ENCODE measurements around the gene RFX6.

The RFX6 gene

DNA sequence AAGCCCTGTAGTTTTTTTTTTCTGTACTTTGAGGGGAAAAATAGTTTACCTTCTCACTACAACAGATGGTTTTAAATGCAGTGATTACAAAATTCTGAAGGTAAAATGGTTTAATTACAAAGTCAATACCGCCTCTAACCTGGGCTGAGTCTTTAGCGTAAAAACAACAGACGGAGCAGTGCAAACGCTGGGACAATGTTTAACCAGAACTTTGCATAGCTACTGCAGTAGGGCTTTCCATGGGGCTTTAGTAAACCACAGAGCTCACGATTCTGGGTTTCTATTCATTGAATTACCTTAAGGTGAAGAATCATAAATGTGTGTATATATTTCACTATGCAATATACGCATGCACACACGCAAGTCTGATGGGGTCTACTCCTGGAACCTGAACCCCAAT is 77.9 kb downstream of the RFX6 start:
- TF ChIP-seq, protein P1, sequence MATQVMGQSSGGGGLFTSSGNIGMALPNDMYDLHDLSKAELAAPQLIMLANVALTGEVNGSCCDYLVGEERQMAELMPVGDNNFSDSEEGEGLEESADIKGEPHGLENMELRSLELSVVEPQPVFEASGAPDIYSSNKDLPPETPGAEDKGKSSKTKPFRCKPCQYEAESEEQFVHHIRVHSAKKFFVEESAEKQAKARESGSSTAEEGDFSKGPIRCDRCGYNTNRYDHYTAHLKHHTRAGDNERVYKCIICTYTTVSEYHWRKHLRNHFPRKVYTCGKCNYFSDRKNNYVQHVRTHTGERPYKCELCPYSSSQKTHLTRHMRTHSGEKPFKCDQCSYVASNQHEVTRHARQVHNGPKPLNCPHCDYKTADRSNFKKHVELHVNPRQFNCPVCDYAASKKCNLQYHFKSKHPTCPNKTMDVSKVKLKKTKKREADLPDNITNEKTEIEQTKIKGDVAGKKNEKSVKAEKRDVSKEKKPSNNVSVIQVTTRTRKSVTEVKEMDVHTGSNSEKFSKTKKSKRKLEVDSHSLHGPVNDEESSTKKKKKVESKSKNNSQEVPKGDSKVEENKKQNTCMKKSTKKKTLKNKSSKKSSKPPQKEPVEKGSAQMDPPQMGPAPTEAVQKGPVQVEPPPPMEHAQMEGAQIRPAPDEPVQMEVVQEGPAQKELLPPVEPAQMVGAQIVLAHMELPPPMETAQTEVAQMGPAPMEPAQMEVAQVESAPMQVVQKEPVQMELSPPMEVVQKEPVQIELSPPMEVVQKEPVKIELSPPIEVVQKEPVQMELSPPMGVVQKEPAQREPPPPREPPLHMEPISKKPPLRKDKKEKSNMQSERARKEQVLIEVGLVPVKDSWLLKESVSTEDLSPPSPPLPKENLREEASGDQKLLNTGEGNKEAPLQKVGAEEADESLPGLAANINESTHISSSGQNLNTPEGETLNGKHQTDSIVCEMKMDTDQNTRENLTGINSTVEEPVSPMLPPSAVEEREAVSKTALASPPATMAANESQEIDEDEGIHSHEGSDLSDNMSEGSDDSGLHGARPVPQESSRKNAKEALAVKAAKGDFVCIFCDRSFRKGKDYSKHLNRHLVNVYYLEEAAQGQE (IDR thresholded peaks at IDR 0.05; ENCODE audit: insufficient read depth in 1 of 2, low read depth in 2 of 2, low read length in 2 of 2), result no peak
- no peak for TF ChIP-seq POLR2AphosphoS5 (IDR thresholded peaks at IDR 0.05; ENCODE audit: low read depth, low read length)
- no peak for TF ChIP-seq SIN3A (IDR thresholded peaks at IDR 0.05; ENCODE audit: borderline replicate concordance, insufficient read depth, low read length)
- no peak for TF ChIP-seq TAF1 (IDR thresholded peaks at IDR 0.05; ENCODE audit: borderline replicate concordance, insufficient read depth, low read length)
- TF ChIP-seq FOXP2 (optimal IDR thresholded peaks at IDR 0.05; ENCODE audit: borderline replicate concordance, extremely low read depth, extremely low read length, insufficient read depth), result no peak

- TF ChIP-seq SIN3A (IDR thresholded peaks at IDR 0.05; ENCODE audit: borderline replicate concordance, insufficient read depth, low read length) (no peak), FOXP2 (optimal IDR thresholded peaks at IDR 0.05; ENCODE audit: borderline replicate concordance, extremely low read depth, extremely low read length, insufficient read depth) (no peak), TAF1 (IDR thresholded peaks at IDR 0.05; ENCODE audit: borderline replicate concordance, insufficient read depth, low read length) (no peak), POLR2AphosphoS5 (IDR thresholded peaks at IDR 0.05; ENCODE audit: low read depth, low read length) (no peak)
- TF ChIP-seq, protein P1 (IDR thresholded peaks at IDR 0.05; ENCODE audit: insufficient read depth in 1 of 2, low read depth in 2 of 2, low read length in 2 of 2), result no peak
Measured at GRCh38 chr6:116955773-116956172, 78.7 kb downstream of the RFX6 start.

DNA sequence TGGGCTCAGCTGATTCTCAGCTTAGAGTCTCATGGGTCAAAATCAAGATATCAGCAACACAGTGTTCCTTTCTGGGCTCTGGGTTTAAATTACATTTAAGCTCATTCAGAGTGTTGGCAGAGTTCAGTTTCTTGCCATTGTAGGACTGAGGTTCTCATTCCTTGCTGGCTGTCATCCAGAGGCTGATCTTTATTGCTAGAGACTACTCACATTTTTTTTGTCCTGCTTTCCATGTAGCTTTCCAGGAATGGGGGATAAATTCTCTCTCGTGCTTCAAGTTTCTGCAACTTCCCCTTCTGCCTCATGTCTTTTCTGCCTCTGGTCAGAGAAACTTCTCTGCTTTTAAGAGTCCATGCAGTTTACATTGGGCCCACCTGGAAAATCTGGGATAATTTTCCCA is 86.9 kb downstream of the RFX6 start:
- TF ChIP-seq SIN3A (IDR thresholded peaks at IDR 0.05; ENCODE audit: borderline replicate concordance, insufficient read depth, low read length), result no peak
- no peak for TF ChIP-seq POLR2AphosphoS5 (IDR thresholded peaks at IDR 0.05; ENCODE audit: low read depth, low read length)
- TF ChIP-seq TAF1 (IDR thresholded peaks at IDR 0.05; ENCODE audit: borderline replicate concordance, insufficient read depth, low read length), result no peak
- TF ChIP-seq, protein P1 (IDR thresholded peaks at IDR 0.05; ENCODE audit: insufficient read depth in 1 of 2, low read depth in 2 of 2, low read length in 2 of 2), result no peak
- no peak for TF ChIP-seq FOXP2 (optimal IDR thresholded peaks at IDR 0.05; ENCODE audit: borderline replicate concordance, extremely low read depth, extremely low read length, insufficient read depth)

GRCh38 chr6:116966675-116967576 is 89.9 kb downstream of the RFX6 start:
- TF ChIP-seq TAF1 (IDR thresholded peaks at IDR 0.05; ENCODE audit: borderline replicate concordance, insufficient read depth, low read length), result no peak
- no peak for TF ChIP-seq SIN3A (IDR thresholded peaks at IDR 0.05; ENCODE audit: borderline replicate concordance, insufficient read depth, low read length)
- TF ChIP-seq, protein P1 (IDR thresholded peaks at IDR 0.05; ENCODE audit: insufficient read depth in 1 of 2, low read depth in 2 of 2, low read length in 2 of 2), result no peak
- no peak for TF ChIP-seq POLR2AphosphoS5 (IDR thresholded peaks at IDR 0.05; ENCODE audit: low read depth, low read length)
- TF ChIP-seq FOXP2 (optimal IDR thresholded peaks at IDR 0.05; ENCODE audit: borderline replicate concordance, extremely low read depth, extremely low read length, insufficient read depth), result no peak
